ENCODE results near the gene ZNF135.

The ZNF135 gene

GRCh38 chr19:58047672-58048071 lies 11.4 kb upstream of the ZNF135 start:
- no peak for DNase-seq

- DNase-seq, result no peak
These were observed 6.8 kb upstream of the ZNF135 start for GRCh38 chr19:58052256-58052655.

GRCh38 chr19:58053480-58054156 lies 5.5 kb upstream of the ZNF135 start:
- DNase-seq, result no peak

- no peak for DNase-seq
These were observed 3.9 kb upstream of the ZNF135 start for GRCh38 chr19:58054901-58055874.

GRCh38 chr19:58056261-58056660 lies 2.8 kb upstream of the ZNF135 start:
- DNase-seq, result no peak

GRCh38 chr19:58056861-58057260 lies 2.2 kb upstream of the ZNF135 start:
- no peak for DNase-seq

- DNase-seq, result no peak
These were observed 615 bp upstream of the ZNF135 start for GRCh38 chr19:58058467-58058866.

GRCh38 chr19:58059671-58060078 lies 593 bp downstream of the ZNF135 start:
- no peak for DNase-seq

- no peak for DNase-seq
These were observed 1.1 kb downstream of the ZNF135 start for GRCh38 chr19:58060231-58060630.

- no peak for DNase-seq
These were observed 4.6 kb downstream of the ZNF135 start for GRCh38 chr19:58063712-58064111.

- DNase-seq, result no peak
These were observed 8.3 kb downstream of the ZNF135 start for GRCh38 chr19:58067240-58067912.

- DNase-seq, result no peak
These were observed 20.7 kb downstream of the ZNF135 start for GRCh38 chr19:58079792-58080191.

GRCh38 chr19:58083021-58083420 lies 23.9 kb downstream of the ZNF135 start:
- DNase-seq, result no peak

GRCh38 chr19:58084596-58085347 lies 25.7 kb downstream of the ZNF135 start:
- no peak for DNase-seq

- DNase-seq, result no peak
These were observed 26.3 kb downstream of the ZNF135 start for GRCh38 chr19:58085348-58085875.

- no peak for DNase-seq
These were observed 28.0 kb downstream of the ZNF135 start for GRCh38 chr19:58086825-58087710.

- no peak for DNase-seq
These were observed 29.5 kb downstream of the ZNF135 start for GRCh38 chr19:58088521-58089052.

GRCh38 chr19:58089846-58090245 lies 30.8 kb downstream of the ZNF135 start:
- no peak for DNase-seq

- DNase-seq, result no peak
These were observed 32.3 kb downstream of the ZNF135 start for GRCh38 chr19:58091251-58091995.

GRCh38 chr19:58093071-58093470 lies 34.0 kb downstream of the ZNF135 start:
- DNase-seq, result no peak
